ENCODE results near the gene RCN1. TPM values are rescaled to one million over a fixed set of nuclear protein-coding genes. Genes with fewer than 3 reads are reported as not detected.

Gene RCN1
- total RNA-seq, 3 donors from 2014 or later: 58.2 to 67.8 (median 61.0) TPM

DNA sequence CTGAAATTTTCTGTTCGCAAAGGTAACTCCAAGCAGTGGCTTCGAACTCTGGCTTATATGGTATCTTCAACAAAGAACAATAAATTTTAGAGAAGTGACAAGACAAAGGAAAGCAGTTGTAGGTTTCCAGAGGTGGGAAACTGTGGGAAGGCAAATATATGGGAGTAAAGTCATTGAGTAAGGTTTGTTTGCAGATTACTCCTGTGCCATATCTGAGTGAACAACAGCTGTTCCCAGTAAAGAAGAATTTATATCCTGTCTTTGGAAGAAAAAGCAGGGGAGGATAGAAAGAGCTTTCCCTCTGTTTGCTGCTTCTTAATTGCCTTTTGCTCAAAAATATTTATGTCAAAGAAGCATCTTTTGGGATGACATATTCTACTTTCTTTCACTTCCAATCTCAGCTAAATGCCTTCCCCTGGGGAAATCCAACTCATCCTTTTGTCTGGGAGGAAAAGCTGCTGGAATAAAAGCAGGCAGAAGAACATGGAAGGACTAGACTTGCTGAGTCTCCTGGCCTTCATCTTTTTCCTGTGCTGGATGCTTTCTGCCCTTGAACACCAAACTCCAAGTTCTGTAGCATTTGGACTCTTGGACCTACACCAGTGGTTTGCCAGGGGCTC is 10.4 kb upstream of the RCN1 start:
- Histone ChIP-seq H3K27ac (no peak overlapping the region), H3K9me3 (no peaks in the 10 kb centered on the region), H3K27me3 (no peaks in the 10 kb centered on the region), H3K36me3 (no peaks in the 10 kb centered on the region), H3K4me3 (no peak overlapping the region), H3K4me1 (no peaks in the 10 kb centered on the region)
- intact Hi-C loops (cut with DNase I; ENCODE audit: low total_unique reads): no loop called here
- TF ChIP-seq POLR2AphosphoS5 (IDR thresholded peaks at IDR 0.05) (no peak), POLR2A (IDR thresholded peaks at IDR 0.05) (no peak), CTCF (IDR thresholded peaks at IDR 0.05) (no peak)
- DNase-seq (ENCODE audit: low spot score in 2 of 2): no peak

DNA sequence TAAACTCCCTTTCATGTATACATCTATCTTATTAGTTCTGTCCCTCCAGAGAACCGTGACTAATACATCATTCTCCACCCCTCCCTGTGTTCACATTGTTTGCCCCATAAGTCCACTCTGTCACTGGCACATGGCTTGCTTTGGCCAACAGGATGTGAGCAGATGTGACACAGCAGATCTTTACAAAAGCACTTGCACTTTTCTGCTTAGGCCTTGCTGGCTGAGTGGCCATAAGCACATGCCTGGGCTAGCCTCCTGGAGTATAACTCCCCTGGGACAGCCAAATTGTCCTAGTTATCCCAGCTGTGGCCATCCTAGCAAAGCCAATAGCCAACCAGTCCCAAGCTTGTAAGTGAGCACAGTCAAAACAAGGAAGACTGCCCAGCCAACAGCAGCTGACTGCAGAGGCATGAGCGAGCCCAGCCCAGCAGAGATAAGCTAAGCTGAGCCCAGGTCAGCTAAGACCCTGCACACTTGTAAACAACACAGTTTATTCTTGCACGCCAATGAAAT is 9.7 kb upstream of the RCN1 start:
- Histone ChIP-seq H3K9me3 (no peaks in the 10 kb centered on the region), H3K4me3 (no peak overlapping the region), H3K36me3 (no peaks in the 10 kb centered on the region), H3K27me3 (no peaks in the 10 kb centered on the region), H3K27ac (no peak overlapping the region), H3K4me1 (no peaks in the 10 kb centered on the region)
- DNase-seq (ENCODE audit: low spot score in 2 of 2): no peak
- intact Hi-C loops (cut with DNase I; ENCODE audit: low total_unique reads): no loop called here
- TF ChIP-seq POLR2AphosphoS5 (IDR thresholded peaks at IDR 0.05) (no peak), POLR2A (IDR thresholded peaks at IDR 0.05) (no peak), CTCF (IDR thresholded peaks at IDR 0.05) (no peak)

- H3K4me3 ChIP-seq: no peak overlapping the region
- H3K9me3 ChIP-seq: no peaks in the 10 kb centered on the region
- H3K27me3 ChIP-seq: no peaks in the 10 kb centered on the region
- intact Hi-C loops (cut with DNase I; ENCODE audit: low total_unique reads): no loop called here
- no peak overlapping the region for H3K27ac ChIP-seq
- TF ChIP-seq CTCF (IDR thresholded peaks at IDR 0.05) (no peak), POLR2AphosphoS5 (IDR thresholded peaks at IDR 0.05) (no peak), POLR2A (IDR thresholded peaks at IDR 0.05) (no peak)
- H3K4me1 ChIP-seq: no peaks in the 10 kb centered on the region
- H3K36me3 ChIP-seq: no peaks in the 10 kb centered on the region
- DNase-seq (ENCODE audit: low spot score in 2 of 2): no peak
Observed at GRCh38 chr11:32081901-32082300, 9.0 kb upstream of the RCN1 start.

DNA sequence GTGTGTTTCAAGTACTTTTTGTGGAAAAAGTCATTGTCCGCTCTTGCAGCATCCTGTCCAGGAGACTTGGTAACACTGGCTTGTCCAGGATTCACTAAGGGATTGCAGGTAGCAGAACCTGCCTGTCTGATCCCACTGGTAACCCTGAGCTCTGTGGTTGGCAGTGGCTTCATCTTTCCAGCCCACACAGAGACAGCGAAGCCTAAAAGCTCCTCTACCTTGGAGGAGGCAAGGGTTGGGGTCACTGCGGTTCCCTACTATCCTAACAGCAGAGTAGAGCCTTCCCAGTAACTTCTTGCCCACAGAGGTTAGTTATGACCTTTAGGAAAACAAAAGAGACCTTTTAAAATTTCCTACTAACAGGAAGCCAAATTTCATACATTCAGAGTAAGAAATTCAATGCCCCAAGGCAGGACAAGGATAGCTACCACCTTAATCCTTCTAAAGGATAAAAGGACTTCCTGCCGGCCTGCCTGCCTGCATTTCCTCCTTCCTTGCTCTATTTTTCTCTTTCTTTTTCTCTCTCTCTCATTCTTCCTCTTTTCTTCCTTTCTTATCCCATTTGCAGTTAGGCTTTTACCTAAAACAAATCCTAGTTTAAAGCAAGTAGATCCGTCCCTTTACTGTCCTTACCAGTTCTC is 8.4 kb upstream of the RCN1 start:
- Histone ChIP-seq H3K4me3 (no peak overlapping the region), H3K27me3 (no peaks in the 10 kb centered on the region), H3K27ac (no peak overlapping the region), H3K36me3 (no peaks in the 10 kb centered on the region), H3K4me1 (no peaks in the 10 kb centered on the region), H3K9me3 (no peaks in the 10 kb centered on the region)
- no peak for DNase-seq (ENCODE audit: low spot score in 2 of 2)
- intact Hi-C loops (cut with DNase I; ENCODE audit: low total_unique reads): no loop called here
- TF ChIP-seq POLR2AphosphoS5 (IDR thresholded peaks at IDR 0.05): no peak
- TF ChIP-seq POLR2A (IDR thresholded peaks at IDR 0.05): no peak
- TF ChIP-seq CTCF (IDR thresholded peaks at IDR 0.05): no peak

- Histone ChIP-seq H3K27ac (peak overlapping the region in 1 of 2 donors; percentile 58), H3K4me3 (no peak overlapping the region), H3K9me3 (no peaks in the 10 kb centered on the region), H3K4me1 (peaks cover 0 to 3% of the 10 kb centered on the region in 2 donors), H3K36me3 (no peaks in the 10 kb centered on the region), H3K27me3 (no peaks in the 10 kb centered on the region)
- TF ChIP-seq CTCF (IDR thresholded peaks at IDR 0.05): no peak
- no peak for TF ChIP-seq POLR2A (IDR thresholded peaks at IDR 0.05)
- TF ChIP-seq POLR2AphosphoS5 (IDR thresholded peaks at IDR 0.05): no peak
- no peak for DNase-seq (ENCODE audit: low spot score in 2 of 2)
- intact Hi-C loops (cut with DNase I; ENCODE audit: low total_unique reads): no loop called here
Observed at GRCh38 chr11:32087597-32087996, 3.3 kb upstream of the RCN1 start.

Measured in breast epithelium (tissue), 4 donors.